C4-2B (cell line): ENCODE results near the gene YIPF1.
"Not testable (repeated sequence)": the region's sequence is repeated elsewhere in the genome, so short reads cannot be mapped to it uniquely, and the experiment has no call there.

Experiments
- ZFX ChIP-seq: fragments of 450-650 bp; IDR thresholded peaks from 2 replicates; pipeline ENCODE4 v1.6.1; 2017
- TF ChIP-seq, protein P1 (sequence below): fragments of 450-650 bp; conservative IDR thresholded peaks from 2 replicates; pipeline ENCODE4 v1.5.1; 2017; ENCODE audit warnings: mild to moderate bottlenecking

GRCh38 chr1:53815484-53815883, 74.1 kb downstream of the YIPF1 start:
- TF ChIP-seq, protein P1, sequence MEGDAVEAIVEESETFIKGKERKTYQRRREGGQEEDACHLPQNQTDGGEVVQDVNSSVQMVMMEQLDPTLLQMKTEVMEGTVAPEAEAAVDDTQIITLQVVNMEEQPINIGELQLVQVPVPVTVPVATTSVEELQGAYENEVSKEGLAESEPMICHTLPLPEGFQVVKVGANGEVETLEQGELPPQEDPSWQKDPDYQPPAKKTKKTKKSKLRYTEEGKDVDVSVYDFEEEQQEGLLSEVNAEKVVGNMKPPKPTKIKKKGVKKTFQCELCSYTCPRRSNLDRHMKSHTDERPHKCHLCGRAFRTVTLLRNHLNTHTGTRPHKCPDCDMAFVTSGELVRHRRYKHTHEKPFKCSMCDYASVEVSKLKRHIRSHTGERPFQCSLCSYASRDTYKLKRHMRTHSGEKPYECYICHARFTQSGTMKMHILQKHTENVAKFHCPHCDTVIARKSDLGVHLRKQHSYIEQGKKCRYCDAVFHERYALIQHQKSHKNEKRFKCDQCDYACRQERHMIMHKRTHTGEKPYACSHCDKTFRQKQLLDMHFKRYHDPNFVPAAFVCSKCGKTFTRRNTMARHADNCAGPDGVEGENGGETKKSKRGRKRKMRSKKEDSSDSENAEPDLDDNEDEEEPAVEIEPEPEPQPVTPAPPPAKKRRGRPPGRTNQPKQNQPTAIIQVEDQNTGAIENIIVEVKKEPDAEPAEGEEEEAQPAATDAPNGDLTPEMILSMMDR = not testable (repeated sequence)
- not testable (repeated sequence) for TF ChIP-seq ZFX
